ENCODE data around the gene NCOA6.

The NCOA6 gene

DNA sequence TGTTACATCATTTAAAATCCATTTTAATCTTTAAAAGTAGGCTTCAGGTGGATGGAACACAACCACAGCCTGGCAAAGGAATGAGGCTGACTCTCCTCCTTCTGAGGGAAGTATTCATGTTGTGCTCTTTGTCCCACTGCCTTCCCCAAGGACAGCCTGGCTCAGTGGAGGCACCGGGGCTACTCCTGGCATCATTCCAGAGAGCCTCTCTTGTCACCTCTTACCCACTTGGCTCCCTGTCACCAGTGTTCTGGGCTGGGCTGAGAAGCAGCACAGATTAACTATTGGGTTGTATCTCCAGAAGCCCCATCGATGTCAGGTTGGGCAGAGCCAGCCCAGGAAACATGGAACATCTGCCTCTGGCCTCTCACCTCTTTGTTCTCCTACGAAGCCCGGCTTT, 132.0 kb downstream of the NCOA6 start:
- Histone ChIP-seq H3K9me3 (ENCODE audit: control insufficient read depth, low read length) (no peaks in the 10 kb centered on the region), H3K27me3 (replicated peaks; ENCODE audit: control insufficient read depth, insufficient read depth, low read length, poor library complexity, severe bottlenecking) (no peaks in the 10 kb centered on the region), H3K4me1 (ENCODE audit: control insufficient read depth, insufficient read depth, low read length, poor library complexity, severe bottlenecking) (no peaks in the 10 kb centered on the region), H3K27ac (ENCODE audit: insufficient read depth, low read length, poor library complexity, severe bottlenecking) (no peak overlapping the region), H3K36me3 (ENCODE audit: control insufficient read depth, insufficient read depth, low read length) (no peaks in the 10 kb centered on the region), H3K4me3 (ENCODE audit: insufficient read depth, low read depth, low read length, poor library complexity, severe bottlenecking) (no peak overlapping the region)
- no peak for DNase-seq

- DNase-seq = no peak
- Histone ChIP-seq H3K9me3 (ENCODE audit: control insufficient read depth, low read length) (no peaks in the 10 kb centered on the region), H3K4me3 (ENCODE audit: insufficient read depth, low read depth, low read length, poor library complexity, severe bottlenecking) (no peak overlapping the region), H3K27me3 (replicated peaks; ENCODE audit: control insufficient read depth, insufficient read depth, low read length, poor library complexity, severe bottlenecking) (no peaks in the 10 kb centered on the region), H3K27ac (ENCODE audit: insufficient read depth, low read length, poor library complexity, severe bottlenecking) (no peak overlapping the region), H3K4me1 (ENCODE audit: control insufficient read depth, insufficient read depth, low read length, poor library complexity, severe bottlenecking) (no peaks in the 10 kb centered on the region), H3K36me3 (ENCODE audit: control insufficient read depth, insufficient read depth, low read length) (no peaks in the 10 kb centered on the region)
Measured at GRCh38 chr20:34691838-34692237, 133.6 kb downstream of the NCOA6 start.

- no peak for DNase-seq
Measured at GRCh38 chr20:34689486-34689885, 136.0 kb downstream of the NCOA6 start.

GRCh38 chr20:34683667-34684066, 141.8 kb downstream of the NCOA6 start:
- no peaks in the 10 kb centered on the region for H3K27me3 ChIP-seq (replicated peaks; ENCODE audit: control insufficient read depth, insufficient read depth, low read length, poor library complexity, severe bottlenecking)
- no peaks in the 10 kb centered on the region for H3K36me3 ChIP-seq (ENCODE audit: control insufficient read depth, insufficient read depth, low read length)
- no peak overlapping the region for H3K4me3 ChIP-seq (ENCODE audit: insufficient read depth, low read depth, low read length, poor library complexity, severe bottlenecking)
- no peak for DNase-seq
- H3K9me3 ChIP-seq (ENCODE audit: control insufficient read depth, low read length) = no peaks in the 10 kb centered on the region
- H3K27ac ChIP-seq (ENCODE audit: insufficient read depth, low read length, poor library complexity, severe bottlenecking) = no peak overlapping the region
- no peaks in the 10 kb centered on the region for H3K4me1 ChIP-seq (ENCODE audit: control insufficient read depth, insufficient read depth, low read length, poor library complexity, severe bottlenecking)

More at GRCh38 chr20:34689486-34689885, 136.0 kb downstream of the NCOA6 start:
- H3K4me1 ChIP-seq (ENCODE audit: control insufficient read depth, insufficient read depth, low read length, poor library complexity, severe bottlenecking) = no peaks in the 10 kb centered on the region
- no peak overlapping the region for H3K27ac ChIP-seq (ENCODE audit: insufficient read depth, low read length, poor library complexity, severe bottlenecking)
- no peak overlapping the region for H3K4me3 ChIP-seq (ENCODE audit: insufficient read depth, low read depth, low read length, poor library complexity, severe bottlenecking)
- no peaks in the 10 kb centered on the region for H3K36me3 ChIP-seq (ENCODE audit: control insufficient read depth, insufficient read depth, low read length)
- H3K27me3 ChIP-seq (replicated peaks; ENCODE audit: control insufficient read depth, insufficient read depth, low read length, poor library complexity, severe bottlenecking) = no peaks in the 10 kb centered on the region
- H3K9me3 ChIP-seq (ENCODE audit: control insufficient read depth, low read length) = no peaks in the 10 kb centered on the region

- no peaks in the 10 kb centered on the region for H3K27me3 ChIP-seq (replicated peaks; ENCODE audit: control insufficient read depth, insufficient read depth, low read length, poor library complexity, severe bottlenecking)
- H3K4me3 ChIP-seq (ENCODE audit: insufficient read depth, low read depth, low read length, poor library complexity, severe bottlenecking) = no peak overlapping the region
- no peak for DNase-seq
- H3K4me1 ChIP-seq (ENCODE audit: control insufficient read depth, insufficient read depth, low read length, poor library complexity, severe bottlenecking) = peaks cover 6% of the 10 kb centered on the region
- H3K36me3 ChIP-seq (ENCODE audit: control insufficient read depth, insufficient read depth, low read length) = no peaks in the 10 kb centered on the region
- H3K9me3 ChIP-seq (ENCODE audit: control insufficient read depth, low read length) = no peaks in the 10 kb centered on the region
- H3K27ac ChIP-seq (ENCODE audit: insufficient read depth, low read length, poor library complexity, severe bottlenecking) = no peak overlapping the region
Measured at GRCh38 chr20:34680586-34681175, 144.8 kb downstream of the NCOA6 start.

DNA sequence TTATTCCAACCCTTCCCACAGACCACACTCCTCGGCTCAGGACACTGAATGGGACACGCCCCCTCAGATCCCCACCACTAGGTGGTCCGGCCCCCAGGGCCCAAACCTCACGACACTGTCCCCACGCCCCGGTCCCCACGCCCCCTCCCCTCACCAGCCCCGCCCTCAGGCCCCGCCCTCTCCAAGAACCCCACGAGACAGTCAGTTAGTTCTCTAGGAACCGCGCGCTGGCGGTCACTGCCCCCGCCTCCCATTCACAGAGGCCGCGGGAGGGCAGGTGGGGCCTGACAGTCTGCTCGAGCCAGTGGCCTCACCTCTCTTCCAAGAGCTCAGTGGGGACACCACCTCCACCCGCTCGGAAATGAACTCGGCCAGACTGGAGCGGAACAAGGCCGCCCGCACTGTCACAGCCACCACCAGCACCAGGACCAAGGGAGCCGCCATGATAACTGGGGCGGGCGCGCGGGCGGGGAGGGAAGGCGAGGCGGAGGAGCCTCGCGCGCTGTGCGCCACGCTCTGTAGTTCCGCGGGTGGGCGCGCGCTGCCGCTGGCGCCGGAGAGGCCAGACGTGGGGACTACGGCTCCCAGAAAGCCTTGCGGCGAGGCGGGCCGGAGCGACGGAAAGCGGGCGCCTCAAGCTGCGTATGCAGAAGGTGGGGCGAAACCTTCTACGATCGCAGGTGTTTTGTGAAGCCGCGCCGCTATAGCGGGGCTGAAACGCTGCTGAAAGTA, 148.6 kb downstream of the NCOA6 start, which contains the start of gene PIGU:
PIGU (minus strand) TSS at position 451 of the 732 bp plus-strand sequence; CDS start at position 444, 7 bp downstream.
- no peaks in the 10 kb centered on the region for H3K27me3 ChIP-seq (replicated peaks; ENCODE audit: control insufficient read depth, insufficient read depth, low read length, poor library complexity, severe bottlenecking)
- peak; percentile 87 to 93 (median 92) for DNase-seq
- H3K27ac ChIP-seq (ENCODE audit: insufficient read depth, low read length, poor library complexity, severe bottlenecking) = peak within 1 kb of the TSS; percentile 71
- no peaks in the 10 kb centered on the region for H3K36me3 ChIP-seq (ENCODE audit: control insufficient read depth, insufficient read depth, low read length)
- peaks cover 6% of the 10 kb centered on the region for H3K4me1 ChIP-seq (ENCODE audit: control insufficient read depth, insufficient read depth, low read length, poor library complexity, severe bottlenecking)
- no peaks in the 10 kb centered on the region for H3K9me3 ChIP-seq (ENCODE audit: control insufficient read depth, low read length)
- H3K4me3 ChIP-seq (ENCODE audit: insufficient read depth, low read depth, low read length, poor library complexity, severe bottlenecking) = peak within 1 kb of the TSS; percentile 73

- Histone ChIP-seq H3K9me3 (ENCODE audit: control insufficient read depth, low read length) (no peaks in the 10 kb centered on the region), H3K36me3 (ENCODE audit: control insufficient read depth, insufficient read depth, low read length) (no peaks in the 10 kb centered on the region), H3K4me1 (ENCODE audit: control insufficient read depth, insufficient read depth, low read length, poor library complexity, severe bottlenecking) (peaks cover 6% of the 10 kb centered on the region), H3K27me3 (replicated peaks; ENCODE audit: control insufficient read depth, insufficient read depth, low read length, poor library complexity, severe bottlenecking) (no peaks in the 10 kb centered on the region), H3K4me3 (ENCODE audit: insufficient read depth, low read depth, low read length, poor library complexity, severe bottlenecking) (peak overlapping the region; percentile 73), H3K27ac (ENCODE audit: insufficient read depth, low read length, poor library complexity, severe bottlenecking) (peak overlapping the region; percentile 71)
- no peak for DNase-seq
Measured at GRCh38 chr20:34675993-34676641, 149.3 kb downstream of the NCOA6 start.

- no peak overlapping the region for H3K27ac ChIP-seq (ENCODE audit: insufficient read depth, low read length, poor library complexity, severe bottlenecking)
Measured at GRCh38 chr20:34675561-34675960, 149.9 kb downstream of the NCOA6 start.

GRCh38 chr20:34673412-34673811, 152.0 kb downstream of the NCOA6 start:
- H3K27me3 ChIP-seq (replicated peaks; ENCODE audit: control insufficient read depth, insufficient read depth, low read length, poor library complexity, severe bottlenecking) = no peaks in the 10 kb centered on the region
- no peak overlapping the region for H3K4me3 ChIP-seq (ENCODE audit: insufficient read depth, low read depth, low read length, poor library complexity, severe bottlenecking)
- no peaks in the 10 kb centered on the region for H3K36me3 ChIP-seq (ENCODE audit: control insufficient read depth, insufficient read depth, low read length)
- H3K9me3 ChIP-seq (ENCODE audit: control insufficient read depth, low read length) = no peaks in the 10 kb centered on the region
- H3K4me1 ChIP-seq (ENCODE audit: control insufficient read depth, insufficient read depth, low read length, poor library complexity, severe bottlenecking) = peaks cover 6% of the 10 kb centered on the region
- no peak overlapping the region for H3K27ac ChIP-seq (ENCODE audit: insufficient read depth, low read length, poor library complexity, severe bottlenecking)
- DNase-seq = no peak

More at GRCh38 chr20:34675561-34675960, 149.9 kb downstream of the NCOA6 start:
- Histone ChIP-seq H3K4me3 (ENCODE audit: insufficient read depth, low read depth, low read length, poor library complexity, severe bottlenecking) (no peak overlapping the region), H3K4me1 (ENCODE audit: control insufficient read depth, insufficient read depth, low read length, poor library complexity, severe bottlenecking) (peaks cover 6% of the 10 kb centered on the region), H3K36me3 (ENCODE audit: control insufficient read depth, insufficient read depth, low read length) (no peaks in the 10 kb centered on the region), H3K9me3 (ENCODE audit: control insufficient read depth, low read length) (no peaks in the 10 kb centered on the region), H3K27me3 (replicated peaks; ENCODE audit: control insufficient read depth, insufficient read depth, low read length, poor library complexity, severe bottlenecking) (no peaks in the 10 kb centered on the region)
- DNase-seq = no peak

DNA sequence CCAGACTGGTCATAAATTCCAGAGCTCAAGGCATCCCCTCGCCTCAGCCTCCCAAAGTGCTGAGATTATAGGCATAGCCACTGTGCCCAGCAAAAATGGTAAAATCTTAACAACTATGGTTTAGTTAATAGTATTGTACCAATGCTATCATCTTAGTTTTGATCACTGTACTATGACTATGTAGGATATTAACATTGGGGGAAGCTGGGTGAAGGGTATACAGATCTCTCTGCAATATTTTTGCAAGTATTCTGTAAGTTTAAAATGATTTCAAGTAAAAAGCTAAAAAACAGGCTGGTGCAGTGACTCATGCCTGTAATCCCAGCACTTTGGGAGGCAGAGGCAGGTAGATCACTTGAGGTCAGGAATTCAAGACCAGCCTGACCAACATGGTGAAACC, 156.4 kb downstream of the NCOA6 start:
- no peaks in the 10 kb centered on the region for H3K4me1 ChIP-seq (ENCODE audit: control insufficient read depth, insufficient read depth, low read length, poor library complexity, severe bottlenecking)
- H3K36me3 ChIP-seq (ENCODE audit: control insufficient read depth, insufficient read depth, low read length) = no peaks in the 10 kb centered on the region
- no peak overlapping the region for H3K4me3 ChIP-seq (ENCODE audit: insufficient read depth, low read depth, low read length, poor library complexity, severe bottlenecking)
- H3K27me3 ChIP-seq (replicated peaks; ENCODE audit: control insufficient read depth, insufficient read depth, low read length, poor library complexity, severe bottlenecking) = no peaks in the 10 kb centered on the region
- H3K27ac ChIP-seq (ENCODE audit: insufficient read depth, low read length, poor library complexity, severe bottlenecking) = no peak overlapping the region
- no peak for DNase-seq
- H3K9me3 ChIP-seq (ENCODE audit: control insufficient read depth, low read length) = no peaks in the 10 kb centered on the region

Data from effector memory CD4-positive, alpha-beta T cell (primary cell).